Measurements from ENCODE around the gene PTPN23.

GRCh38 chr3:47432673-47433072 is 51.9 kb downstream of the PTPN23 start:
- TF ChIP-seq CTCF (IDR thresholded peaks at IDR 0.05; ENCODE audit: poor library complexity, severe bottlenecking) (no peak), TAF1 (IDR thresholded peaks at IDR 0.05; ENCODE audit: low read depth) (no peak), REST (IDR thresholded peaks at IDR 0.05; ENCODE audit: borderline replicate concordance) (no peak)

Measured in neural cell (in vitro differentiated cells).